GM13977 (cell line): Measurements from ENCODE around the gene PIP4K2C.
"Not testable (repeated sequence)": the region's sequence is repeated elsewhere in the genome, so short reads cannot be mapped to it uniquely, and the experiment has no call there.

ENCODE experiments used
- DNase-seq: peaks from one replicate; pipeline ENCODE4 v3.0.0; 2012; ENCODE audit warnings: low spot score
- in situ Hi-C: fragments of 300-500 bp; cut with MboI; formaldehyde crosslinking; loops from one replicate; pipeline ENCODE4 v1.12.0; 2022; ENCODE audit warnings: low sequenced_read_pairs, low pct_unique_long_range_greater_than_20kb, mixed read lengths, inconsistent platforms; ENCODE audit not compliant: unreplicated experiment
- TF ChIP-seq, protein P1 (sequence below): IDR thresholded peaks from 2 replicates; pipeline ENCODE4 v1.5.1; 2012; ENCODE audit warnings: mild to moderate bottlenecking, control low read depth; ENCODE audit not compliant: insufficient read depth; ENCODE audit errors: extremely low read depth, missing control alignments

Gene PIP4K2C

DNA sequence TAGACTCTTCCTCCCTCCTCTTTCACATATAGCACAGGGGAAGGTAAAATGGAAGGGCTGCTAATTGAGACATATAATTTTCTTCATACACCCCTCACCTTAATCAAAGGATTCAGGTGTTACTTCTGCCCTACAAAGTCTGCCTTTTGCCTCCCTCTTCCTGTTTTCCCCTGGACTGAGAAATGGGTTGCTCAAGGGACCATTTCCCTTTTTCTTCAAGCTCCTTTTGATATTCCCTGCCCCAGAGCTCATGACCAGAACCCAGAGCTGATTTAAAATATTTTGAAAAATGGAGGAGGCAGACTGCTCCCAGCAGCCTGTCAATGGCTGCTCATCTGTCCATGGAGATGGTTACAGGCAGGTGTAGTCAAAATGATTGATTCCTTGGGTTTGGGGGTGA is 6.3 kb upstream of the PIP4K2C start:
- in situ Hi-C loops, result no loop called here
- TF ChIP-seq, protein P1, sequence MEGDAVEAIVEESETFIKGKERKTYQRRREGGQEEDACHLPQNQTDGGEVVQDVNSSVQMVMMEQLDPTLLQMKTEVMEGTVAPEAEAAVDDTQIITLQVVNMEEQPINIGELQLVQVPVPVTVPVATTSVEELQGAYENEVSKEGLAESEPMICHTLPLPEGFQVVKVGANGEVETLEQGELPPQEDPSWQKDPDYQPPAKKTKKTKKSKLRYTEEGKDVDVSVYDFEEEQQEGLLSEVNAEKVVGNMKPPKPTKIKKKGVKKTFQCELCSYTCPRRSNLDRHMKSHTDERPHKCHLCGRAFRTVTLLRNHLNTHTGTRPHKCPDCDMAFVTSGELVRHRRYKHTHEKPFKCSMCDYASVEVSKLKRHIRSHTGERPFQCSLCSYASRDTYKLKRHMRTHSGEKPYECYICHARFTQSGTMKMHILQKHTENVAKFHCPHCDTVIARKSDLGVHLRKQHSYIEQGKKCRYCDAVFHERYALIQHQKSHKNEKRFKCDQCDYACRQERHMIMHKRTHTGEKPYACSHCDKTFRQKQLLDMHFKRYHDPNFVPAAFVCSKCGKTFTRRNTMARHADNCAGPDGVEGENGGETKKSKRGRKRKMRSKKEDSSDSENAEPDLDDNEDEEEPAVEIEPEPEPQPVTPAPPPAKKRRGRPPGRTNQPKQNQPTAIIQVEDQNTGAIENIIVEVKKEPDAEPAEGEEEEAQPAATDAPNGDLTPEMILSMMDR, result no peak
- no peak for DNase-seq

DNA sequence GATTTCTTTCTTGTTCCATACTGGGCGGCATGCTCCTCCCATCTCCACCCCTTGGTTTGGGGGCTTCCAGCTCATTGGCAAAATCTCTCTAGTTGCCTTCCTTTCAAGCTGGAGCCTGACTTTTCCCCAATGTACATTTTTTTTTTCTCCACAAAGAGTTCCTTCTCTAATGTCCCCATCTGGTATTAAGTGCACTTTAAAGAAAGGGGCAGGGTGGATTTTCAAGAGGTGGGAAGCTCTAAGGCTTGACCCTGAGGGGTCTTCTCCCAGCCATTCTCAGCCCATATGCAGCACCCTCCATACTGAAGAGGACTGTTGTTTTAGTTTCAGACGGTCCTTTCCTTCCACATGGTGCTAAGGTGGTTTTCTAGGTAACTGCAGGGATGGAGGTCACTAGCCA is 5.8 kb upstream of the PIP4K2C start:
- TF ChIP-seq, protein P1, result no peak
- in situ Hi-C loops, result no loop called here

DNA sequence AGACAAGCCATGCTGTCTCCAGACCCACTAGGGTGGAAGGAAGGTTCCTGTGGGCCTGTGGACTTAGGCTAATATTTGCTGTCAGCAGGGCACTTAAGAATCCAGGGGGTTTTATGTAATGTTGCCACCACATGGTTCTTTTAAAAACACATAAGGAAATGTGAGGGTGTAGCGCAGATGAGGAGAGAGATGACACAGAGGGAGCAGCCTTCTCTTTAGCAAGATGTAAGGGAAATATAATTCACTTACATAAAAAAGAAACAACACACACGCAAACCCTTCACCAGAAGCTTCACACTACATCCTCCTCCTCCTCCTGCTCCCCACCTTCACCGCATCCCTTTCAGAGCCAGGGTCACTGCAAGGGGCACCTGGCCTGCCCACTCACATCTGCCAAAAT is 4.9 kb upstream of the PIP4K2C start:
- no peak for DNase-seq
- in situ Hi-C loops, result no loop called here
- TF ChIP-seq, protein P1, result no peak

More for the DNA sequence above, 5.8 kb upstream of the PIP4K2C start:
- no peak for DNase-seq

DNA sequence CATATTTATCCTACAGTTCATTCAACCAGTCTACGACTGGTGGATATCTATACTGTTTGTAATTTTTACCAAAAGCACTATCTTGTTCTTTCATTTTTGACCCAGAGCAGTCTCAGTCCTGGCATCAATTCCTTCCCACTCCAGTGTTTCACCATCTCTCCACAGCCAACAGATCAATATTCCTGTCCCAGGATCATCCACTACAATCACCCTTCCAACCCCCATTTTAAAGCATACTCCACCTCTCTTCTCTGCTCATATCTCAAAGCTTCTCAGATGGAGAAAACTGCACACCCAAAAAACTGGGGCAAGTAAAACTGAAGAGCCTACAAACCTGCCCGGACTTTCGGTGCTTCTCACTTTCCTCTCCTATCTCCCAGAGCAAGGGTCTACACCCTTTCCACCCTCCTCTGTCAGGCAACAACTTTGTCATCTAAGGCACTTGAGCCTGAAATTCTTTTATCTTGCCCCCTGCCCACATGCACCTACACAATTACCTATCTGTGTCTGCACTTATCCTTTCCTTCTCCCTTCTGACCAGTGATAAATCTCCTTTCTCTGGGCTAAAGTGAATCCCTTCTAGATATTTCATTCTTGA is 4.1 kb upstream of the PIP4K2C start:
- DNase-seq, result no peak
- TF ChIP-seq, protein P1, result no peak
- in situ Hi-C loops, result no loop called here

DNA sequence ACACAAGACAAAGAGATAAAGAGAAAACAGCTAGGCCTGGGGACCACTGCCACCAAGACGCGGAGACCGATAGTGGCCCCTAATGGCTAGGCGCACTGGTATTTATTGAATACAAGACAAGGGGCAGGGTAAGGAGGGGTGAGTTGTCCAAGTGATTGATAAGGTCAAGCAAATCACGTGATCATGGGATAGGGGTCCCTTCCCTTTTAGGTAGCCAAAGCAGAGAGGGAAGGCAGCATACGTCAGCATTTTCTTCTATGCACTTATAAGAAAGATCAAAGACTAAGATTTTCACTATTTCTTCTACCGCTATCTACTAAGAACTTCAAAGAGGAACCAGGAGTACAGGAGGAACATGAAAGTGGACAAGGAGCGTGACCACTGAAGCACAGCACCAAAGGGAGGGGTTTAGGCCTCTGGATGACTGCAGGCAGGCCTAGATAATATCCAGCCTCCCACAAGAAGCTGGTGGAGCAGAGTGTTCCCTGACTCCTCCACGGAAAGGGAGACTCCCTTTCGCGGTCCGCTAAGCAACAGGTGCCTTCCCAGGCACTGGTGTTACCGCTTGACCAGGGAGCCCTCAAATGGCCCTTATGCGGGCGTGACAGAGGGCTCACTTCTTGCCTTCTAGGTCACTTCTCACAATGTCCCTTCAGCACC is 1.9 kb upstream of the PIP4K2C start:
- DNase-seq, in situ Hi-C loops: not testable (repeated sequence)

DNA sequence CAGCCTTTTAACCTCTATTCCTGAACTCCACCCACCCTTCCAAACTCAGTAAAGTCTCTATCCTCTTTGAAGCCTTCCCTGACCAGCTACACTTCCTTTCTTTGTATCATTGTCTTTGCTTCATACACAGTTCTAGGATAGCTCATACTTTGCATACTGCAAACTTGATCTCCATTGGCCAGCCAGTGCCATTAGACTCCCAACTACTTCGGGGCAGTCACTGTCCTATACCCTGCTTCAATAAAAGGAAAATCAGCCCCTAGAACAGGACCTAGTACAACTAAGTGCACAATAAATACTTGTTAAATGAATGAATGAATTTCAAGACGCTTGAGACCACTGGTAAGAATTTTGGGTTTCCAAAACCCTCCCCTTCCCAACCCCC is 521 bp upstream of the PIP4K2C start:
- TF ChIP-seq, protein P1, result no peak
- DNase-seq, result no peak
- in situ Hi-C loops, result no loop called here

DNA sequence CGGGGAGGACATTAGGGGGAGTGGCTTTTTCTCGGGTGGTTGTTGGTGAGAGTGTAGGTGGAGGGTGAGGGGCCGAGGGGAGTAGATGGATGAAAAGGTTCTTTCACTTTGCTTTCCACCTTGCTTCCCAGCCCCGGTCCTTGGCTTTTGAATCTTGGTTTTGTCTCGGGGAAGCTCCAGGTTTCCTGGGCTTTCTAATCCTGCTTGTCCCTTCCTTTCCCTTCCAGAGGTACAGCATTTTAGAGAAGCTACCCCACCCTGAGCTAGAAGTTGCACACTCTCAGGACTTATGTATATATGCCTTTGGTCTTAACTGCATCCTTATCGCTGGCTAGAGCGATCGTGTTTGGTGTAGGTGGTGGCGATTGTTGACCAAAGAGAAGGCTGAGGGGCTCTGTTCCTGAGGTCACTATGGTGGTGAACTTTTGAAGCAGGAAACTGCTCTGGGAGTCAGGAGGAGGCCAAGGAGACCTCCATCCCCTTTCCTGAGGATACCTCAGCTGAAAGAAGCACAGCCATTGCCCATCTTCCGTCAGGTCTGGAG is 862 bp downstream of the PIP4K2C start:
- TF ChIP-seq, protein P1, result no peak
- DNase-seq, result no peak
- in situ Hi-C loops, result no loop called here
